GM12878 (cell line): ENCODE data around the gene VASH2. TPM values are rescaled to one million over a fixed set of nuclear protein-coding genes. Genes with fewer than 3 reads are reported as not detected.
A peak's percentile ranks its signal among the peaks of the same experiment; 100 is the strongest.

ENCODE experiments used
- ATAC-seq: fragments of 200-7000 bp; cut with Tn5 transposase; 3 replicates; pipeline ENCODE4 v1.9.1; 2020; ENCODE audit warnings: mild to moderate bottlenecking, moderate library complexity
- BruUV-seq: library from RNA; stranded (reverse); fragments of 400-500 nt; replicated peaks from 2 replicates; lab custom pipeline; 2021; lab: Mats Ljungman, UMichigan
- CTCF ChIA-PET: fragments of 300-600 bp; sonication (Branson Sonifier 250); formaldehyde crosslinking; extraction: SDS; loops from one replicate; lab custom pipeline; 2021; ENCODE audit warnings: inconsistent platforms; lab: Yijun Ruan, JAX
- POLR2A ChIA-PET: fragments of 350-600 bp; formaldehyde crosslinking; extraction: SDS; loops from one replicate; lab custom pipeline; 2021; ENCODE audit warnings: inconsistent platforms; lab: Charles Lee
- RAD21 ChIA-PET: fragments of 300-600 bp; sonication (Branson Sonifier 250); formaldehyde crosslinking; loops from one replicate; lab custom pipeline; 2023; ENCODE audit warnings: antibody characterized with exemption; ENCODE audit not compliant: unreplicated experiment; lab: Charles Lee
- SMC1A ChIA-PET: fragments of 300-600 bp; sonication (Branson Sonifier 250); formaldehyde crosslinking; loops from one replicate; lab custom pipeline; 2023; ENCODE audit not compliant: unreplicated experiment, uncharacterized antibody; lab: Charles Lee
- DNase-seq: peaks from one replicate; pipeline ENCODE4 v3.0.0-alpha.2; 2011; ENCODE audit warnings: low read depth, low spot score
- FAIRE-seq: peaks from 3 replicates; lab custom pipeline; 2011; peaks lifted over from hg19 to GRCh38; lab: Jason Lieb, UNC
- H2AFZ ChIP-seq: 2 replicates; pipeline ENCODE4 v1.6.0; 2011; ENCODE audit warnings: low read depth, low read length, control low read depth; ENCODE audit not compliant: control insufficient read depth
- H3K27ac ChIP-seq: 2 replicates; pipeline ENCODE4 v1.5.1; 2011; ENCODE audit warnings: control low read depth; ENCODE audit not compliant: control insufficient read depth, insufficient read depth
- H3K27me3 ChIP-seq, 2 experiments: replicated peaks in 1 of 2; 2 replicates each; pipeline versions ENCODE4 v1.6.0 to v1.6.1; 2011; ENCODE audit warnings: low read length in 1 of 2; ENCODE audit not compliant: control insufficient read depth in 2 of 2, insufficient read depth in 2 of 2
- H3K36me3 ChIP-seq, 2 experiments: 2 replicates each; pipeline ENCODE4 v1.5.1; 2011; ENCODE audit warnings: low read length in 1 of 2; ENCODE audit not compliant: control insufficient read depth in 2 of 2, insufficient read depth in 2 of 2
- H3K4me1 ChIP-seq: 2 replicates; pipeline ENCODE4 v1.6.1; 2011; ENCODE audit warnings: mild to moderate bottlenecking, low read length, moderate library complexity, mixed read lengths; ENCODE audit not compliant: control insufficient read depth, insufficient read depth
- H3K4me2 ChIP-seq: 2 replicates; pipeline ENCODE4 v1.6.0; 2011; ENCODE audit warnings: control low read depth; ENCODE audit not compliant: control insufficient read depth, insufficient read depth
- H3K4me3 ChIP-seq: fragments of 200-600 bp; sonication (generic); 2 replicates; pipeline ENCODE4 v1.5.1; 2016
- H3K79me2 ChIP-seq: 2 replicates; pipeline ENCODE4 v1.6.0; 2011; ENCODE audit warnings: low read length; ENCODE audit not compliant: control insufficient read depth, insufficient read depth
- H3K9ac ChIP-seq: 2 replicates; pipeline ENCODE4 v1.8.0; 2011; ENCODE audit warnings: low read length, control low read depth, mixed read lengths; ENCODE audit not compliant: control insufficient read depth, insufficient read depth
- H3K9me3 ChIP-seq: replicated peaks from 3 replicates; pipeline ENCODE4 v1.5.1; 2011; ENCODE audit warnings: mild to moderate bottlenecking, low read length; ENCODE audit not compliant: control insufficient read depth, insufficient read depth
- H4K20me1 ChIP-seq: 2 replicates; pipeline ENCODE4 v1.6.0; 2011; ENCODE audit not compliant: control insufficient read depth, insufficient read depth
- CEBPZ ChIP-seq: fragments of 150-350 bp; IDR thresholded peaks from 2 replicates; pipeline ENCODE4 v1.6.1; 2016; ENCODE audit warnings: low read depth, low read length
- EZH2 ChIP-seq: IDR thresholded peaks from 2 replicates; pipeline ENCODE4 v1.6.1; 2012; ENCODE audit warnings: low read depth, mild to moderate bottlenecking, control low read depth, inconsistent platforms, low read length, borderline replicate concordance; ENCODE audit not compliant: control insufficient read depth
- MYC ChIP-seq: IDR thresholded peaks from 2 replicates; pipeline ENCODE4 v1.6.1; 2011; ENCODE audit warnings: mild to moderate bottlenecking, low read length, moderate library complexity, inconsistent platforms; ENCODE audit not compliant: insufficient read depth, insufficient replicate concordance, insufficient read length, severe bottlenecking
- NKRF ChIP-seq: fragments of 450-650 bp; conservative IDR thresholded peaks from 2 replicates; pipeline ENCODE4 v1.6.1; 2017; ENCODE audit warnings: mild to moderate bottlenecking, moderate library complexity
- NRF1 ChIP-seq: conservative IDR thresholded peaks from 2 replicates; pipeline ENCODE4 v1.6.1; 2011; ENCODE audit warnings: mild to moderate bottlenecking, low read depth, low read length, improper control_type of control experiment
- POLR2AphosphoS2 ChIP-seq: IDR thresholded peaks from 2 replicates; pipeline ENCODE4 v1.6.1; 2011; ENCODE audit warnings: low read depth, mild to moderate bottlenecking, low read length, improper control_type of control experiment, moderate library complexity
- POU2F2 ChIP-seq: IDR thresholded peaks from 3 replicates; pipeline ENCODE4 v1.6.1; 2011; ENCODE audit warnings: low read depth, mild to moderate bottlenecking, low read length, borderline replicate concordance
- REST ChIP-seq: IDR thresholded peaks from 2 replicates; pipeline ENCODE4 v1.6.1; 2012; ENCODE audit warnings: mild to moderate bottlenecking, low read depth, low read length
- RUNX3 ChIP-seq: IDR thresholded peaks from 2 replicates; pipeline ENCODE4 v1.6.1; 2012; ENCODE audit warnings: low read length, inconsistent platforms
- SPI1 ChIP-seq: IDR thresholded peaks from 2 replicates; pipeline ENCODE4 v1.6.1; 2011; ENCODE audit warnings: low read depth, mild to moderate bottlenecking, low read length, moderate library complexity, borderline replicate concordance; ENCODE audit not compliant: insufficient read depth
- SRF ChIP-seq, 2 experiments: IDR thresholded peaks; 2 replicates each; pipeline ENCODE4 v1.6.1; 2011; ENCODE audit warnings: low read depth in 2 of 2, low read length in 2 of 2, mild to moderate bottlenecking in 1 of 2, moderate library complexity in 1 of 2
- WGBS: methylation state at CpG from one replicate; pipeline ENCODE4 v1.1.6; 2016; ENCODE audit warnings: low lambda C conversion rate; ENCODE audit not compliant: insufficient replicate concordance, insufficient coverage; ENCODE audit errors: missing lambda C conversion rate; 5-methylcytosine and 5-hydroxymethylcytosine counted together
- in situ Hi-C: fragments of 300-500 bp; cut with MboI; formaldehyde crosslinking; loops from 9 replicates; pipeline ENCODE4 v1.14.3; 2018; ENCODE audit warnings: mixed read lengths
- intact Hi-C: fragments of 100-400 bp; cut with micrococcal nuclease; formaldehyde crosslinking; loops from one replicate; pipeline ENCODE4 v1.14.2; 2022; ENCODE audit not compliant: unreplicated experiment
- polyA plus RNA-seq, 11 experiments: library from polyadenylated mRNA; depleted of rRNA in 4 of 11; unstranded in 6 of 11; stranded (reverse) in 5 of 11; fragments of >200 nt; fragmentation: Nextera tagmentation in 4 of 11; fragmentation: Illumina TruSeq in 1 of 11; extraction: Ambion mirVana in 4 of 11; extraction: Trizol in 1 of 11; gene quantifications; 1 replicate in 1 of 11; 2 replicates in 10 of 11; pipeline versions ENCODE4 v1.2.1 to v1.2.3, GENCODE V29; 2011 to 2016; ENCODE audit warnings: inconsistent platforms in 2 of 11, missing spikeins in 2 of 11, low read depth in 1 of 11
- total RNA-seq, 4 experiments: library from RNA; depleted of rRNA in 3 of 4; stranded (reverse); fragments of >200 nt in 3 of 4; fragmentation: Illumina TruSeq in 1 of 4; extraction: Trizol in 1 of 4; gene quantifications; 2 replicates each; pipeline versions ENCODE4 v1.2.1 to v1.2.3, GENCODE V29; 2013 to 2021

The VASH2 gene
- total and polyA plus RNA-seq, 10 of the 15 experiments (the other 5 are each of a cell fraction or from before 2014, with no cell fraction given), result 5.4 to 29.7 (median 21.7) TPM

DNA sequence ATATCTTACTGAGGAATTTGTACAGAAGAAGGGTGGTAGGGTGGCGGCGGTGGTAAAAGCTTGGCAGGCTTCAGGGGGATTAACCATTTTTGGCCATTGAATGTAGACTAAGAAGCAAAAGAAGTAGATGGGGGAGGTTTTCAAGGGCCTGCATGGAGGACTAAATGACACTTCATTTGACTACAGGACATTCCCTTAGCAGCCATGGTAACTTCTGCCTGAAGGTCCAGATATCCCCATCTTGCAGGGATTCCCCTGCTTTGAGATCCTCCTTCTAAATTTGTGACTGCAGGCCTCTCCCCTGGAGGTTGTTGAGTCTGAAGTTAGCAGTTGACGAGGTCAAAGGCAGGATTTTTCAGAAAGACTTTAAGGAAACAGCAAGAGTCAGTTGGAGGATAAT lies 4.8 kb downstream of the VASH2 start:
- H3K27ac ChIP-seq, result peak overlapping the region; percentile 92
- peaks cover 63% of the 10 kb centered on the region for H3K4me1 ChIP-seq
- peak overlapping the region; percentile 64 for H3K4me2 ChIP-seq
- peak overlapping the region; percentile 95; the same call in 1 of the 2 replicates for H3K4me3 ChIP-seq
- H3K9ac ChIP-seq, result peak overlapping the region; percentile 56
- POLR2A ChIA-PET, result interaction anchor here (0.6 to 7.4 kb wide), 7 partner anchors 10 to 1279 kb away, joined by 3 to 55 read pairs (median 11); partner anchors contain the start of genes NSL1 and TATDN3
- no peak overlapping the region; the same call in 1 of the 2 replicates for H2AFZ ChIP-seq
- DNase-seq (peak; percentile 68), ATAC-seq (peak; percentile 23), FAIRE-seq (no peak)
- RAD21 ChIA-PET, result interaction anchor here (0.5 to 3.6 kb wide), 8 partner anchors 12 to 59 kb away, joined by 3 to 17 read pairs (median 6); no protein-coding TSS in a partner anchor
- in situ Hi-C loops, result no loop called here
- SMC1A ChIA-PET, result interaction anchor here (1.1 to 4.9 kb wide), 14 partner anchors 13 to 388 kb away, joined by 3 to 75 read pairs (median 8); no protein-coding TSS in a partner anchor
- peaks cover 89% of the 10 kb centered on the region for H3K79me2 ChIP-seq
- CTCF ChIA-PET, result interaction anchor here (0.6 to 2.8 kb wide), 6 partner anchors 9 to 149 kb away, joined by 3 to 15 read pairs (median 4); no protein-coding TSS in a partner anchor
- peaks cover 0 to 5% of the 10 kb centered on the region in 2 experiments; a peak in 2 of 4 replicates for H3K36me3 ChIP-seq
- BruUV-seq, result no TSS peak
- WGBS, result 2% methylated on average over 3 of the region's 3 CpGs
- intact Hi-C loops, result loop anchor here (2.0 to 5.0 kb wide), 4 partner anchors 24 to 160 kb away; no protein-coding TSS in a partner anchor
- no peaks in the 10 kb centered on the region for H3K27me3 ChIP-seq
- H3K9me3 ChIP-seq, result no peaks in the 10 kb centered on the region
- H4K20me1 ChIP-seq, result no peaks in the 10 kb centered on the region
- no peak for TF ChIP-seq NRF1
- peak; percentile 74; the same call in 2 of the 3 replicates for TF ChIP-seq POU2F2
- TF ChIP-seq SPI1, result no peak
- TF ChIP-seq REST, result no peak
- 0 out of 2 replicates have a peak, but pooled peaks have one; percentile 35 for TF ChIP-seq POLR2AphosphoS2
- no peak for TF ChIP-seq MYC
- no peak for TF ChIP-seq RUNX3
- TF ChIP-seq CEBPZ, result no peak
- TF ChIP-seq NKRF, result no peak
- no peak for TF ChIP-seq EZH2
- TF ChIP-seq SRF (IDR thresholded peaks at IDR 0.05; ENCODE audit: low read depth in 2 of 2, low read length in 2 of 2), result peak in 1 of 2 experiments; percentile 56; a peak in 1 of 4 replicates
